ENCODE data around the gene UNC119B.
"Not testable (repeated sequence)": the region's sequence is repeated elsewhere in the genome, so short reads cannot be mapped to it uniquely, and the experiment has no call there.

UNC119B gene

DNA sequence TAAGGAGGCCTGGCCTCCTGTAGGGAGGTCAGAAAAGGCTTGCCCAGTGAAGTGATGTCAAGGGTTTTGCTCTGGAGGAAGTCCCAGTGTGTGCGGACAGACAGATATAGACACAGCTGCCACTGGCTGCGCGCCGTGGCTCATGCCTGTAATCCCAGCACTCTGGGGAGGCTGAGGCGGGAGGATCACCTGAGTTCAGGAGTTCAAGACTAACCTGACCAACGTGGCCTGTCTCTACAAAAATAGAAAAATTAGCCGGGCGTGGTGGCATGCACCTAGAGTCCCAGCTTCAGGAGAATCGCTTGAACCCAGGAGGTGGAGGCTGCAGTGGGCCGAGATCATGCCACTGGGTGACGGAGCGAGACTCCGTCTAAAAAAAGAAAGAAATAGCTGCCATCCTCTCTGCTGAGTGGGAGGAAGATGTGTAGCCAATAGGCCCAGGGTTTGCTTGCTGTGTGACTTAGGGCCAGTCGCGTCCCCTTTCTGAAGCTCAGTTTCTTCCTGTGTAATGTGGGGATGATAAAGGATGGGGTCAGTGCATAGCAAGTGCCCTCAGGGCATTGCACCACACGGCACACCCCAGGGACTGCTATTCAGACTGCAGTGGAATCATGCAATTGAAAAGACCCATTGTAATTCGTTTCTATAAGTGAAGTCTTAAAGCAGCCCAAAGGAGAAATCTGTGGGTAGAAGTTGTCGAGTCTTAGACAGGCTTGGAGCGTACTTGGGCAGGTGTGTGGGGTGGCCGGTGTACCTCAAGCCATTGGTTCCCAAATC, 42.0 kb upstream of the UNC119B start:
- peak overlapping the region; percentile 66 for H3K27ac Mint-ChIP-seq
- H3K27me3 Mint-ChIP-seq (ENCODE audit: low read depth, poor library complexity), result peaks cover 10% of the 10 kb centered on the region
- no peak overlapping the region for H3K4me3 Mint-ChIP-seq

DNA sequence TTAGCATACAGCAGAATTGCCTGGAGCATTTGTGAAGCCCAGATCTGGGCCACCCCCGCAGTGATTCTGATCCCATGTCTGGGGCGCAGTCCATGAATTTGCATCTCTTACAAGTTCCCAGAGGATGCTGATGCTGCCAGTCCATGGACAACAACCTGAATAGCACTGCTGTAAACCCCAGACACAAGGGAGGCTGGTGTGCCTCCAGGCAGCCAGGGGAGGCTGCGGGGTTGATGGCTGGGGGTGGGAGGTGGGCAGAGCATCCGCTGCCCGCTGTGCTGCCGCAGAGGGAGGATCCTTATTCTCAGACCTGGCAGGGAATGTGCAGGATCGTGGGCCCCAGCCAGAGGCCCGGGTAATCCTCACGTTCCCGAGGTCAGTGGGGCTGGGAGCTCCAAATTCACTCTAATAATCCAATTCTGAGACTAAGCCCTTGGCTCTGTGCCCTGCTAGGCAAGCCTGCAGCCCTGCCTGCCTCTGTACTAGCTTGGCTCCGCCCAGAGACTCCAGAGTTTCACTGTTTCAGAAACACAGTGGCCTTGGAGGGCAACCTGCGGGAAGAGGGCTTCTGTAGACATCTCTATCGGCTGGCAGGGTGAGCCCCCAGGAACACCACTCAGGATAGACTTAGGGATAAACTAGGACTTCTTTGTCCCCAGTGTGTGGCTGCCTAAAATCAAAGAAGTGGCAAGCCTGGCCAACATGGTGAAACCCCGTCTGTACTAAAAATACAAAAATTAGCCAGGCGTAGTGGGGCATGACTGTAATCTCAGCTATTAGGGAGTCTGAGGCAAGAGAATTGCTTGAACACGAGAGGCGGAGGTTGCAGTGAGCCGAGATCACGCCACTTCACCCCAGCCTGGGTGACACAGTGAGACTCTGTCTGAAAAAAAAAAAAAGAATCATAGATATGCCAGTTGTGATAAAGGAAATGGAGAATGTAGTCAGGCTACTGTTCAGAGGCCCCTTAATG, 41.1 kb upstream of the UNC119B start:
- H3K4me1 Mint-ChIP-seq, result peaks cover 20% of the 10 kb centered on the region
- no peaks in the 10 kb centered on the region for H3K36me3 Mint-ChIP-seq (ENCODE audit: low read depth)
- peak overlapping the region; percentile 83 for H3K27ac Mint-ChIP-seq
- H3K4me3 Mint-ChIP-seq, result no peak overlapping the region
- TF ChIP-seq, protein P1, sequence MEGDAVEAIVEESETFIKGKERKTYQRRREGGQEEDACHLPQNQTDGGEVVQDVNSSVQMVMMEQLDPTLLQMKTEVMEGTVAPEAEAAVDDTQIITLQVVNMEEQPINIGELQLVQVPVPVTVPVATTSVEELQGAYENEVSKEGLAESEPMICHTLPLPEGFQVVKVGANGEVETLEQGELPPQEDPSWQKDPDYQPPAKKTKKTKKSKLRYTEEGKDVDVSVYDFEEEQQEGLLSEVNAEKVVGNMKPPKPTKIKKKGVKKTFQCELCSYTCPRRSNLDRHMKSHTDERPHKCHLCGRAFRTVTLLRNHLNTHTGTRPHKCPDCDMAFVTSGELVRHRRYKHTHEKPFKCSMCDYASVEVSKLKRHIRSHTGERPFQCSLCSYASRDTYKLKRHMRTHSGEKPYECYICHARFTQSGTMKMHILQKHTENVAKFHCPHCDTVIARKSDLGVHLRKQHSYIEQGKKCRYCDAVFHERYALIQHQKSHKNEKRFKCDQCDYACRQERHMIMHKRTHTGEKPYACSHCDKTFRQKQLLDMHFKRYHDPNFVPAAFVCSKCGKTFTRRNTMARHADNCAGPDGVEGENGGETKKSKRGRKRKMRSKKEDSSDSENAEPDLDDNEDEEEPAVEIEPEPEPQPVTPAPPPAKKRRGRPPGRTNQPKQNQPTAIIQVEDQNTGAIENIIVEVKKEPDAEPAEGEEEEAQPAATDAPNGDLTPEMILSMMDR (IDR thresholded peaks at IDR 0.05), result no peak
- peak; percentile 35 for DNase-seq
- no peaks in the 10 kb centered on the region for H3K9me3 Mint-ChIP-seq
- peaks cover 5% of the 10 kb centered on the region for H3K27me3 Mint-ChIP-seq (ENCODE audit: low read depth, poor library complexity)

More for the DNA sequence above, 42.0 kb upstream of the UNC119B start:
- TF ChIP-seq, protein P1 (IDR thresholded peaks at IDR 0.05), result no peak
- H3K9me3 Mint-ChIP-seq, result no peaks in the 10 kb centered on the region
- peaks cover 20% of the 10 kb centered on the region for H3K4me1 Mint-ChIP-seq
- no peak for DNase-seq
- no peaks in the 10 kb centered on the region for H3K36me3 Mint-ChIP-seq (ENCODE audit: low read depth)

DNA sequence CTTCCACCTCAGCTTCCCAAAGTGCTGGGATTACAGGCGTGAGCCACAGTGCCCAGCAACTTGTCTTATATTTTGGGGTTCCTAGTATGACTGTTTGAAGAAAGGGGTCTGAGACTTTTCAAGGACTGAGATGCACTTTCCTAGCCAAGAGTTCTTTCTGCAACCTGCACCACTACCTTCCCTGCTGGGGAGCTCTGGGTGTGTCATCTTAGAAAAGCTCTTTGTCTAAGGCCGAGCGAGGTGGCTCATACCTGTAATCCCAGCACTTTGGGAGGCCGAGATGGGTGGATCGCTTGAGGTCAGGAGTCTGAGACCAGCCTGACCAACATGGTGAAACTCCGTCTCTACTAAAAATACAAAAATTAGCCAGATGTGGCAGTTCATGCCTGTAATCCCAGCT, 40.0 kb upstream of the UNC119B start:
- H3K36me3 Mint-ChIP-seq (ENCODE audit: low read depth); H3K9me3 Mint-ChIP-seq; H3K27ac Mint-ChIP-seq; H3K4me3 Mint-ChIP-seq; H3K27me3 Mint-ChIP-seq (ENCODE audit: low read depth, poor library complexity); DNase-seq: not testable (repeated sequence)
- H3K4me1 Mint-ChIP-seq, result peaks cover 20% of the 10 kb centered on the region

DNA sequence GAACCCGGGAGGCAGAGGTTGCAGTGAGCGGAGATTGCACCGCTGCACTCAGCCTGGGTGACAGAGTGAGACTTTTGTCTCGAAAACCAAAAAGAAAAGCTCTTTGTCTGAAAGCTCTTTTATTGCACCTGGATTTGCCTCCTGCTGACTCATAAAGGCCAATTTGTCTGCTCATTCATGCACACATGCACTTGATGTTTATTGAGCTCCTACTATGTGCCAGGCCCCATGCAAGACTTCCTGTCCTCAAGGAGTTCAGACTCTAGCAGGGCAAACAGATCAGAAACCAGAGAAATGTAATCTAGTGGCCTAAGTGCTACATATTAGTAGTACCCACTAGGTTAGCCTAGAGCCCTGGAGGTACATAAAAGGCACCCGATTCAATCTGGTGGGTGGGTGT, 39.6 kb upstream of the UNC119B start:
- H3K4me3 Mint-ChIP-seq, result no peak overlapping the region
- H3K36me3 Mint-ChIP-seq (ENCODE audit: low read depth), result no peaks in the 10 kb centered on the region
- no peak for DNase-seq
- peaks cover 4% of the 10 kb centered on the region for H3K27me3 Mint-ChIP-seq (ENCODE audit: low read depth, poor library complexity)
- H3K27ac Mint-ChIP-seq, result no peak overlapping the region
- H3K9me3 Mint-ChIP-seq, result no peaks in the 10 kb centered on the region
- H3K4me1 Mint-ChIP-seq, result peaks cover 20% of the 10 kb centered on the region
- TF ChIP-seq, protein P1 (IDR thresholded peaks at IDR 0.05), result no peak

DNA sequence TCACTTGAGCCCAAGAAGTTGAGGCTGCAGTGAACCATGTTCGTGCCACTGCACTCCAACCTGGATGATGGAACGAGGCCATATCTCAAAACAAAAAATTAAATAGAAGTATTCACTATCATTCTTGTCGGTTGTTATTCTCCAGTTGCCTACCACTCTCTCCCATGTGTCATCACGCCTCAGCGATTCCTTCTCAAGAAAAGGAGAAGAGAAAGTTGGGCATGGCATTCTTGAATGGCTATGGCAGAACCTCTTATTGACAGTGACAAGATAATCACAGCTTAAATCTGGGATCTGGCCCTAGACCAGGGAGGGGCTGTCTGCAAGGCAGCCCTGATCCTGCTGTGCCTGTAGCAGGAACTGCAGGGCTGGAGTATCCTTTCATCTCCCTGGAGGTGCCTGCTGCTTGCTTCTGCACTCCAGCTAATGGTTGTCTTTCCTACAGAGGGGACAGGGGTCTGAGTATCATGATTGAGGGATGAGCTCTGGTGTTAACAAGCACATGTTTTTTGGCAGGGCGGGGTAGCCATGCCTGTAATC, 36.1 kb upstream of the UNC119B start:
- Mint-ChIP-seq H3K4me3 (no peak overlapping the region), H3K36me3 (ENCODE audit: low read depth) (no peaks in the 10 kb centered on the region), H3K27ac (no peak overlapping the region), H3K9me3 (no peaks in the 10 kb centered on the region), H3K27me3 (ENCODE audit: low read depth, poor library complexity) (peaks cover 5% of the 10 kb centered on the region), H3K4me1 (peaks cover 9% of the 10 kb centered on the region)
- TF ChIP-seq, protein P1 (IDR thresholded peaks at IDR 0.05), result no peak
- no peak for DNase-seq
